ENCODE results near the gene GBA2.
A peak's percentile ranks its signal among the peaks of the same experiment; 100 is the strongest.

The GBA2 gene

DNA sequence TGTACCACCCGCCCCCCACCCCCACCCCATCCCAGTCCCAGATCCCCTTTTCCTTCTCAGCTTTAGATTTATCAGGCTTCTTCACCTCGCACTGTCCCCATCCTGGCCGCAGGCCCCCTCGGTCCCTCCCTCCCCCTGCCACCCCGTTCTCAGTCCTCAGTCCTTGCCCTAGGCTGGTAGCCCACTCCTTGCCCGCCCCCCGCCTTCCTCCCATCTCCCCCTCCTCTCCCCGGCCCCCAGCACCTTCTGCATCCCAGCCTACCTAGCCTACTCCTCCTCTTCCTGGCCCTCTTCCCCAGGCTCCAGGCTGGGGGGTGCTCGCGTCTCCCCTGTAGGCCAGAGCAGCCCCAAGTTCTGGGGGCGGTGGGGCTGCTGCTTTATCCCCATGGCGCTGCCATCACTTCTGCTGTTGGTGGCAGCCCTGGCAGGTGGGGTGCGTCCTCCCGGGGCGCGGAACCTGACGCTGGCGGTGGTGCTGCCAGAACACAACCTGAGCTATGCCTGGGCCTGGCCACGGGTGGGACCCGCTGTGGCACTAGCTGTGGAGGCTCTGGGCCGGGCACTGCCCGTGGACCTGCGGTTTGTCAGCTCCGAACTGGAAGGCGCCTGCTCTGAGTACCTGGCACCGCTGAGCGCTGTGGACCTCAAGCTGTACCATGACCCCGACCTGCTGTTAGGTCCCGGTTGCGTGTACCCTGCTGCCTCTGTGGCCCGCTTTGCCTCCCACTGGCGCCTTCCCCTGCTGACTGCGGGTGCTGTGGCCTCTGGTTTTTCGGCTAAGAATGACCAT, 43.2 kb upstream of the GBA2 start:
- no peak for DNase-seq (ENCODE audit: low spot score)
- peak overlapping the region; percentile 68 for H3K27ac ChIP-seq
- ChIA-PET POLR2A (ENCODE audit: low non-redundant PET) (no interaction called here), CTCF (interaction anchor here (0.5 to 2.1 kb wide), 3 partner anchors 22 to 188 kb away, joined by 4 to 11 read pairs (median 5); no protein-coding TSS in a partner anchor)
- no peak for TF ChIP-seq CTCF (conservative IDR thresholded peaks at IDR 0.05; ENCODE audit: low read depth)

GRCh38 chr9:35791297-35791921, 42.4 kb upstream of the GBA2 start, which contains the start of gene NPR2:
NPR2 (plus strand) TSS chr9:35791591; CDS start chr9:35792409, 818 bp downstream.
- DNase-seq (ENCODE audit: low spot score), result no peak
- TF ChIP-seq CTCF (conservative IDR thresholded peaks at IDR 0.05; ENCODE audit: low read depth), result no peak
- H3K27ac ChIP-seq, result peak within 1 kb of the TSS; percentile 68
- ChIA-PET POLR2A (ENCODE audit: low non-redundant PET) (no interaction called here), CTCF (no interaction called here)

- CTCF ChIA-PET, result interaction anchor here (0.5 to 1.5 kb wide), 38 partner anchors 8 to 628 kb away, joined by 3 to 25 read pairs (median 4); partner anchors contain the start of genes CA9, HINT2 and HRCT1
These were observed 41.6 kb upstream of the GBA2 start for GRCh38 chr9:35790385-35791296.

DNA sequence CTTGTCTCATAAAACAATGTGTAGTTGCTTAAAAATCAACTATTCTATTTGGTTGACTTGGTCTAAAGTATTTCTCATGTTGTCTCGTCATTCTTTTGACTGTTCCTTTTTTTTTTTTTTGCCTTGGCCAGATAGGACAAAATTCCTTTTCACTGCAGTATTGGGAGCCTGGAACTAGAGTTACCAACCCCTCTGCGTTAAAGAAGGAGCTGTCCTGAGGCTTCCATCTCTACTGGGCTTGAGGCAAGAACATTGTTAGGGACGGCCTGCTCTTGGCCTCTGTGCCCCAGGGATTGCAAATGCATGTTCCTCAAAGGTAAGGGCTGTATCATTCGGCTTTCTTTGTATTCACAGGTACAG, 41.0 kb upstream of the GBA2 start:
- POLR2A ChIA-PET (ENCODE audit: low non-redundant PET), result interaction anchor here (1.2 kb wide), 1 partner anchor 92 kb away, joined by 3 read pairs; no protein-coding TSS in a partner anchor
- no peak for DNase-seq (ENCODE audit: low spot score)
- CTCF ChIA-PET, result interaction anchor here (0.6 to 1.5 kb wide), 33 partner anchors 9 to 627 kb away, joined by 3 to 25 read pairs (median 4); partner anchors contain the start of genes CA9, HINT2 and HRCT1
- H3K27ac ChIP-seq, result no peak overlapping the region
- no peak for TF ChIP-seq CTCF (conservative IDR thresholded peaks at IDR 0.05; ENCODE audit: low read depth)

More at GRCh38 chr9:35790385-35791296, 41.6 kb upstream of the GBA2 start:
- peak; percentile 97 for TF ChIP-seq CTCF (conservative IDR thresholded peaks at IDR 0.05; ENCODE audit: low read depth)
- H3K27ac ChIP-seq, result peak overlapping the region; percentile 68
- POLR2A ChIA-PET (ENCODE audit: low non-redundant PET), result interaction anchor here (1.2 kb wide), 1 partner anchor 92 kb away, joined by 3 read pairs; no protein-coding TSS in a partner anchor
- DNase-seq (ENCODE audit: low spot score), result peak; percentile 91

DNA sequence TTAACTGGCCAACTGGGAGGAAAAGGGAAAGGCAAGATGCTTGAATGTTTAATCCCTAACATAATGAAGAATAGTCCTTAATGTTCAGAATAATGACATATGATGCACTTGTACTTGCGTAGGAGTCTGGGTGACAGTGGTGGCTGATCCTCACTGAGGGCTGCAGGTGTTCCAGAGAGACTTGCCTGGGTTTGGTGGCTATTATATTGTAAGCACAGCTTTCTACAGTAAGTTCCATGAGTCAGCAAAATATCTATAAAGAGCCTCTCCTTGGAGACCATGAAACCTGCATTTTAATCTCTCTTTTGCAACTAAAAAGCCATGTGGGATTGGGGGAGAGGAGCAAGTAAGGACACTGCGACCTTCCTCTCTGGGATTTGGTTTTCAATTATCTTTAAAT, 40.5 kb upstream of the GBA2 start:
- H3K27ac ChIP-seq, result no peak overlapping the region
- ChIA-PET CTCF (interaction anchor here (0.6 to 2.1 kb wide), 28 partner anchors 8 to 626 kb away, joined by 3 to 25 read pairs (median 4); partner anchors contain the start of genes CA9 and HINT2), POLR2A (ENCODE audit: low non-redundant PET) (interaction anchor here (1.2 kb wide), 1 partner anchor 93 kb away, joined by 3 read pairs; no protein-coding TSS in a partner anchor)
- TF ChIP-seq CTCF (conservative IDR thresholded peaks at IDR 0.05; ENCODE audit: low read depth), result no peak
- no peak for DNase-seq (ENCODE audit: low spot score)

Measured in RWPE1 (cell line).